T follicular helper cell (primary cell): ENCODE measurements around the gene TTC39C.
A peak's percentile ranks its signal among the peaks of the same experiment; 100 is the strongest.

Source experiments
- DNase-seq: peaks from one replicate; pipeline ENCODE4 v3.0.0-alpha.2; 2020; ENCODE audit warnings: low read depth

TTC39C gene

GRCh38 chr18:24086082-24086481, 71.5 kb downstream of the TTC39C start:
- no peak for DNase-seq

DNA sequence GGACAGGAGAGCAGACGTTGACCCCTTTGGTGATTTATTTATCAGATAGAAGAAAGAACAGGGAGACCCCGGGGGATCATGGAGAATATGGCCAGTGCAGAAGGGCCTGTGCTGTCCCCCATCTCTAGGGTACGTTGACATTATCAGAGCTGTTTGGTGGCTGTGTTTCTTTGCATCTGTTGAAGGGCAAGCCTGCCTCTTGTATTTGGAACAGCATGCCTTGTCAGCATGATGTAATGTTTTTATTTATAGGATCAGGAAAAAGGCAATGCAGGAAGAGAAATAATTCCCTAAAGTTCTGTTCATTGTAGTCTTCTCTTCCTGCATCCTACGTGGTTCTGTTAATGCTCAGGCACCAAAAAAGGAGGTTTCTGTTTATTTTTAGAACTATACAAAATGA, 74.5 kb downstream of the TTC39C start:
- no peak for DNase-seq

DNA sequence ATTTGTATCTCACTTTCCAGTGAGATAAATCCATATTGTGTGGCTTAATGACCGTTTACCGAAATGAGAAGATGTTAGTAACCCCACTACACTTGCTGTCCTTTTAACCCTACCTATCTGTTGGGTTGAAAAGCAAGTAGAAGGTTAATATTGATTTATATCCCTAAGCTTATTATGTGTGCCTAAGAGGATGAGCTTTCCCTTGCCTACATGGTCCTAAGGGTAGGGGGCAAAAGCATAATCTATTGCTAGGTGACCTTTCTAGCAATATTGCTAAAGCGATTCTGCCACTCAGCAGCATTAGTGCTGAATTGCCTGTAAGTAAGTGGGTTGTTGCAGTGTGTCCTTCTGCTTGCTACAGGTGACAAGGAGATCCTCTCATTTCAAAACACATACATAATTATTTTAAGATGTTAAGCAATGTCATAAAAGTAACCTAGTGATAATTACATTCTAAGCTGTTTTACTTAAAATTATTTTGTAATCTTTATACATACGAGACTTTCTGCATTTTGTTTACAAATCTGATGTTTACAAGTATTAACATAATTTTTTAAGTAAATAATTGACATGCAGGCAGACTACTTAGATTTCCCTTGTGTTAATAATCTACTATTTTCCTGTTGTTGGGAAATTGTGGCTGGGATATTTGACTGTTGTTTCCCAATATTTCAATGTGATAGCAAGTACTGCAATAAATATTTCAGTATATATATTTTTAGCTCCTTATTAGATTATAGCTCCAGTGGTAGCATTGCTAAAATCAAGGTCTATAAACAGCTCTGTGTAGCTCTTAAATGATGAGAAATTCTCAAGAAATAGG, 75.2 kb downstream of the TTC39C start:
- no peak for DNase-seq

DNA sequence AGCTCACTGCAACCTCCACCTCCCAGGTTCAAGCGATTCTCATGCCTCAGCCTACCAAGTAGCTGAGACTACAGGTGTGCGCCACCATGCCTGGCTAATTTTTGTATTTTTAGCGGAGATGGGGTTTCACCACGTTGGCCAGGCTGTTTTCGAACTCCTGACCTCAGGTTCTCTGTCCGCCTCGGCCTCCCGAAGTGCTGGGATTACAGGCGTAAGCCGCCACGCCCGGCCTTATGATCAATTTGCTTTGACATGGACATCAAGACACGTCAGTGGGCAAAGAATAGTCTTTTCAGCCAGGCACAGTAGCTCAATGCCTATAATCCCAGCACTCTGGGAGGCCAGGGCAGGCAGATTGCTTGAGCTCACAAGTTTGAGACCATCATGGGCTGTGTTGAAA, 76.3 kb downstream of the TTC39C start:
- no peak for DNase-seq

DNA sequence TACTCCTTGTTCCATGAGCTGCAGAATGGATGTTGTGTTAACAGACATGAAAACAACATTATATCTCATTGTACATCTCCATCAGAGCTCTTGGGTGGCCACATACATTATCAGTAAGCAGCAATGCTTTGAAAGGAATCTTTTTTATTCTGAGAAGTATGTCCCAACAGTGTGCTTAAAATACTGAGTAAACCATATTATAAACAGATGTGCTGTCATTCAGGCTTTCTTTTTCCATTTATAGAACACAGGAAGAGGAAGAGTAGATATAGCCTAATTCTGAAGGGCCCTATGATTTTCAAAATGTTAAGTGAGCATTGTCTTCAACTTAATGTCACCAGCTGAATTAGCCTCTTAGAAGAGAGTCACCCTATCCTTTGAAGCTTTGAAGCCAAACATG, 80.0 kb downstream of the TTC39C start:
- no peak for DNase-seq

GRCh38 chr18:24095976-24096375, 81.4 kb downstream of the TTC39C start:
- no peak for DNase-seq

GRCh38 chr18:24103320-24104021, 88.9 kb downstream of the TTC39C start:
- no peak for DNase-seq

DNA sequence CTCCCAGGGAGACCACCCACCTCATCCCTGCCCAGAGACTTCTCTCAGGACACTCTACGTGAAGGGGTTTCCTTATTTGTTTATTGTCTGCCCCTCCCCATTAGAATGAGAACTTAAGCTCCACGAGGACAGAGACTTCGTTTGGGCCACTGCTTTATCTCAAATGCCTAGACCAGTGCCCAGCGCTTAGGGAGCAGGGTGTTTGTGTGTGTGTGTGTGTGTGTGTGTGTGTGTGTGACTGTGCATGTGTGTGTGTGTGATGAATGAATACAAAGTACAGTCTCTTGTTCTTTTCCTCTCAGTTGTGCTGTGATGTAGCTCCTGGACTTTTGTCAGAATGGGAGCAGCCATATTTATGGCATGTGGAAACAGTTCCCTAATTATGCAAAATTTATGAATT, 89.9 kb downstream of the TTC39C start:
- DNase-seq: no peak

DNA sequence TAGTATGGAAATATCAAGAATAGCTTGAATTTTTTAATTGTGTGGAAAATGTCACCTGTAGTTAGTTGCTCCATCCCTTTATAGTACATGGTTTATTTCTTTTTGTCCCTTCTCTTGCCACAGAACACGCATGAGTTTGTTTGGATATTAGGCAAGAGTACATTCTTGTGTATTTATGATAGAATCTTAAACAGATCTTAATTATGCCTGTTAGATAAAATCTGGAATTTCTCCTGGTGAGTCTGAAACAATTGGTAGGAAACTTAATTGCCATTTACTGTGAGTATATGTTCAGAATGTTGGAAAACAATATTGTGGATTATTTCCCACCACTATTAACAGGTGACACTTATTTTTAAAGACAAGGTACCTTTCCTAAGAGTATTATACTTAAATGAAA, 94.1 kb downstream of the TTC39C start:
- DNase-seq: no peak

- DNase-seq: no peak
Measured at GRCh38 chr18:24111936-24112335, 97.4 kb downstream of the TTC39C start.

DNA sequence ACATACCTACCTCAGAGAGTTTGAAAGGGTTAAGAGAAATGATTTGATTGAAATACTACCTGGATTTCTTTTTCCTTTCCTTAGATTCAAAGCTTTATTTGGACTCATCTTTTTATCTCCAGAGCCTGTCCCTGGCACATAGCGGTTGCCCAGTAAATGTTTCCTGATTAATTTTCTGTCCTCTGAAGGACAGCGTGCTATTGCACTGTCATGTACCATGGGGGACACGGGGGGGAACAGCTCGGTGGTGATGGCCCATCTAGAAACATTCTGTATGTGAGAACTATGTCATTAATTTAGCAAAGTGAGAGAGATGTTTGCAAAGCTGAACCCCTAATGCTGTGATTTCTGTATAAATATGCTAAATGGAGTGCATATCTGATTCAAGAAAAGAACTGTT, 97.9 kb downstream of the TTC39C start:
- DNase-seq: no peak

- no peak for DNase-seq
Measured at GRCh38 chr18:24112874-24113615, 98.5 kb downstream of the TTC39C start.

DNA sequence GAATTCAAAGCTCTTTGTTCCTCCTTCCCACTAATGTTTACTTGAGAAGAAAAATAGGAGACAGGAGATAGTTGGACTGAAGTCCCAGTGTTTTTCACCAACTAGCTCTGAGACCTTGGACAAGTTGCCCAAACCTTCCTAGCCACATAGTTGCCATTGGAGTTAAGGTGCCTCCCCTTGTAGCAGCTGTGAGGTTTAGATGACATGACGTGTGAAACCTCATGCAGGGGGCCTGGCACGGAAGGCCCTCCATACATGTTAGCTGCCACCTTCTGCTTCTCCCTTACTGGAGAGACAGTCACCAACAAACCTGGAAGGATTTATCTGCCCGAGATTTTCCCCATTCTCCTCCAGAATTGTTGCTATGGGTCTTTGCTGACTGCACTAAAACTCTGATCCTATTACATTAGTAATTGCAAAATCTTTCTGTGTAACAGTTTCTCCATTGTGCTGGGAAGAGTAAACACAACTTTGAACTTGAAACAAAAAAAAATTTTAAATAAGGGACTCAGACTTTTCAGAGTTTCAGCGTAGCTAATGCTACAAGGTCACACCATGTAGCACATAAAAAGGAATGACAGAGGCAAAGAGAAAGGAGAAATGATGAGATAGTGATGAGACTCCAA, 100.5 kb downstream of the TTC39C start:
- DNase-seq: no peak

- DNase-seq: no peak
Measured at GRCh38 chr18:24115628-24116027, 101.1 kb downstream of the TTC39C start.

GRCh38 chr18:24118750-24119577, 104.4 kb downstream of the TTC39C start:
- peak; percentile 68 for DNase-seq

GRCh38 chr18:24120676-24121075, 106.1 kb downstream of the TTC39C start:
- DNase-seq: no peak

DNA sequence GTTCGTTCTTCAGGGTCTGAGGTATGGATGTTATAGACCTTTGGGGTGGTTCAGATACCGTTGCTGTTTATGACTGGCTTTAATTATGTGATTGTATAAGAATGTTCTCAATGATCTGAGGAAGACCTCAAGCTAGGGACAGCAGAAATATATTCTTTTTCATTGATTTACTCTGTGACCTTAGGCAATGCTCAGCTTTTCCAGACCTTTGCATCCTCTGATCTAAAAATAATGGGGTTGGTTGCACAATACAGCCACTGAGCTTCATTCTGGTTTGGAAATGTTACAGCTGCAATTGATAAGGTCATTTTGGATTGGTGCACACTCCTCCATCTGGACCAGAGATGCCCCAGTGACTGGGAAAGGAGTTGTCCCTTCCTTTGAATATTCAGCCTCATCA, 107.1 kb downstream of the TTC39C start:
- no peak for DNase-seq

GRCh38 chr18:24126155-24126961, 111.8 kb downstream of the TTC39C start:
- no peak for DNase-seq

- DNase-seq: no peak
Measured at GRCh38 chr18:24127735-24128134, 113.2 kb downstream of the TTC39C start.

DNA sequence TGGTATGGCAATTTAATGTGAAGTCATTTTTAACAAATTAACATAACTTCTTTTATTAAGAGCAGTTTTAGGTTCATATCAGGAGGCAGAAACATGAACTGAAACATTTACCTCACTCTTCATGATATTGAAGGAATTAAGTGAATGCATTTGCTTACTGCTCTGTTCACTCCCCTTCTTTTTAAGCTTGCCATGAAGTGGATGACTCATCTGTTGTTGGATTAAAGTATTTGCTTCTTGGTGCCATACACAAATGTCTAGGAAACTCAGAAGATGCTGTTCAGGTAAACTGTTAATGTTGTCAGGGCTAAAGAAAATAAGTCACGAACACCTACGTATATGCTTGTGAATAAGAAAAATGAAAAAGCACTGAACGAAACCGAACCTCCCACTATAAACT, 114.1 kb downstream of the TTC39C start:
- no peak for DNase-seq

- no peak for DNase-seq
Measured at GRCh38 chr18:24130494-24130893, 115.9 kb downstream of the TTC39C start.
